HFFc6 (cell line): ENCODE results near the gene MEIOSIN. TPM values are rescaled to one million over a fixed set of nuclear protein-coding genes. Genes with fewer than 3 reads are reported as not detected.

Experiments used
- DNase-seq: peaks from one replicate; pipeline ENCODE4 v3.0.0-alpha.2; 2018
- H3K27ac Mint-ChIP-seq: 2 replicates; pipeline ENCODE4 v1.8.0; 2020; ENCODE audit warnings: mild to moderate bottlenecking, mixed read lengths
- H3K27me3 Mint-ChIP-seq: 2 replicates; pipeline ENCODE4 v1.8.0; 2021; ENCODE audit warnings: mild to moderate bottlenecking, moderate library complexity, mixed read lengths; ENCODE audit not compliant: insufficient read depth
- H3K36me3 Mint-ChIP-seq: 2 replicates; pipeline ENCODE4 v1.8.0; 2021; ENCODE audit warnings: low read depth, mixed read lengths
- H3K4me1 Mint-ChIP-seq: 2 replicates; pipeline ENCODE4 v1.8.0; 2020; ENCODE audit warnings: low read depth, mixed read lengths
- H3K4me3 Mint-ChIP-seq: 2 replicates; pipeline ENCODE4 v1.8.0; 2020; ENCODE audit warnings: mild to moderate bottlenecking, moderate library complexity, mixed read lengths
- H3K9me3 Mint-ChIP-seq: 2 replicates; pipeline ENCODE4 v1.8.0; 2020; ENCODE audit warnings: mild to moderate bottlenecking, mixed read lengths
- total RNA-seq, 6 experiments: library from RNA; stranded (reverse); fragmentation: NEBNext Ultra II Directional; extraction: Animal tissue kit (Norgen Biotek cat#: 25700); gene quantifications; 2 replicates in 1 of 6; 3 replicates in 5 of 6; pipeline ENCODE4 v1.2.3, GENCODE V29; 2021
- TF ChIP-seq, protein P1 (sequence below): fragments of 200-600 bp; sonication (generic); IDR thresholded peaks from 2 replicates; pipeline ENCODE4 v1.5.0; 2021; ENCODE audit warnings: antibody characterized with exemption, mild to moderate bottlenecking

MEIOSIN gene
- total RNA-seq, 6 experiments from 2014 or later, result not detected

- TF ChIP-seq, protein P1, sequence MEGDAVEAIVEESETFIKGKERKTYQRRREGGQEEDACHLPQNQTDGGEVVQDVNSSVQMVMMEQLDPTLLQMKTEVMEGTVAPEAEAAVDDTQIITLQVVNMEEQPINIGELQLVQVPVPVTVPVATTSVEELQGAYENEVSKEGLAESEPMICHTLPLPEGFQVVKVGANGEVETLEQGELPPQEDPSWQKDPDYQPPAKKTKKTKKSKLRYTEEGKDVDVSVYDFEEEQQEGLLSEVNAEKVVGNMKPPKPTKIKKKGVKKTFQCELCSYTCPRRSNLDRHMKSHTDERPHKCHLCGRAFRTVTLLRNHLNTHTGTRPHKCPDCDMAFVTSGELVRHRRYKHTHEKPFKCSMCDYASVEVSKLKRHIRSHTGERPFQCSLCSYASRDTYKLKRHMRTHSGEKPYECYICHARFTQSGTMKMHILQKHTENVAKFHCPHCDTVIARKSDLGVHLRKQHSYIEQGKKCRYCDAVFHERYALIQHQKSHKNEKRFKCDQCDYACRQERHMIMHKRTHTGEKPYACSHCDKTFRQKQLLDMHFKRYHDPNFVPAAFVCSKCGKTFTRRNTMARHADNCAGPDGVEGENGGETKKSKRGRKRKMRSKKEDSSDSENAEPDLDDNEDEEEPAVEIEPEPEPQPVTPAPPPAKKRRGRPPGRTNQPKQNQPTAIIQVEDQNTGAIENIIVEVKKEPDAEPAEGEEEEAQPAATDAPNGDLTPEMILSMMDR, result no peak
- no peak overlapping the region for H3K4me3 Mint-ChIP-seq
- DNase-seq, result no peak
- peaks cover 3% of the 10 kb centered on the region for H3K27me3 Mint-ChIP-seq
- peak overlapping the region; percentile 42; the same call in 1 of the 2 replicates for H3K27ac Mint-ChIP-seq
- peaks cover 20% of the 10 kb centered on the region for H3K4me1 Mint-ChIP-seq
- no peaks in the 10 kb centered on the region for H3K9me3 Mint-ChIP-seq
- peaks cover 6% of the 10 kb centered on the region; the same call in 1 of the 2 replicates for H3K36me3 Mint-ChIP-seq
Measured at GRCh38 chr19:45812297-45812696, 79.1 kb downstream of the MEIOSIN start.

Other genes with a start within 250 kb of the MEIOSIN start
- gene RTN2, start 236.4 kb upstream of the MEIOSIN start, total RNA-seq, result 10 to 100 TPM; 10.3 to 21.3 (median 13.8) TPM
- gene PPM1N, start 235.0 kb upstream of the MEIOSIN start, total RNA-seq, result 1 to 10 TPM in 4 of 6 experiments, under 1 TPM in 2; 0.80 to 1.3 (median 1.1) TPM
- gene VASP, start 226.0 kb upstream of the MEIOSIN start, total RNA-seq, result 100 to 1,000 TPM; 179 to 199 (median 185) TPM
- 10 to 100 TPM; 13.3 to 15.5 (median 14.3) TPM for gene OPA3, start 148.6 kb upstream of the MEIOSIN start, total RNA-seq
- 10 to 100 TPM in 4 of 6 experiments, 1 to 10 TPM in 2; 3.7 to 16.8 (median 13.3) TPM for gene GPR4, start 131.2 kb upstream of the MEIOSIN start, total RNA-seq
- gene EML2, start 94.0 kb upstream of the MEIOSIN start, total RNA-seq, result 10 to 100 TPM; 57.8 to 71.2 (median 64.7) TPM
- gene GIPR, start 65.2 kb upstream of the MEIOSIN start, total RNA-seq, result 1 to 10 TPM in 1 of 6 experiments, under 1 TPM in 5; 0.31 to 1.1 (median 0.68) TPM
- 100 to 1,000 TPM; 470 to 573 (median 517) TPM for gene SNRPD2, start 41.5 kb upstream of the MEIOSIN start, total RNA-seq
- 10 to 100 TPM; 17.6 to 31.5 (median 19.9) TPM for gene QPCTL, start 40.8 kb upstream of the MEIOSIN start, total RNA-seq
- 10 to 100 TPM in 4 of 6 experiments, 1 to 10 TPM in 2; 8.4 to 14.5 (median 11.0) TPM for gene FBXO46, start 2.5 kb upstream of the MEIOSIN start, total RNA-seq
- 10 to 100 TPM; 14.0 to 15.1 (median 14.4) TPM for gene SIX5, start 35.8 kb downstream of the MEIOSIN start, total RNA-seq
- gene DMPK, start 49.1 kb downstream of the MEIOSIN start, total RNA-seq, result 100 to 1,000 TPM in 4 of 6 experiments, 10 to 100 TPM in 2; 85.5 to 144 (median 102) TPM
- 10 to 100 TPM; 53.4 to 63.2 (median 55.3) TPM for gene DMWD, start 59.4 kb downstream of the MEIOSIN start, total RNA-seq
- gene RSPH6A, start 81.9 kb downstream of the MEIOSIN start, total RNA-seq, result under 1 TPM in 1 of 6 experiments, not detected in 5; 0.07 TPM
- gene SYMPK, start 129.7 kb downstream of the MEIOSIN start, total RNA-seq, result 10 to 100 TPM; 59.6 to 74.8 (median 66.0) TPM
- not detected for gene FOXA3, start 130.9 kb downstream of the MEIOSIN start, total RNA-seq
- gene IRF2BP1, start 152.7 kb downstream of the MEIOSIN start, total RNA-seq, result 10 to 100 TPM; 19.3 to 25.0 (median 21.8) TPM
- 10 to 100 TPM; 10.2 to 11.2 (median 10.5) TPM for gene MYPOP, start 169.2 kb downstream of the MEIOSIN start, total RNA-seq
- not detected for gene NANOS2, start 181.3 kb downstream of the MEIOSIN start, total RNA-seq
- under 1 TPM in 4 of 6 experiments, not detected in 2; 0.03 to 0.14 (median 0.10) TPM for gene NOVA2, start 240.4 kb downstream of the MEIOSIN start, total RNA-seq